ENCODE data around the gene GPALPP1.

- TF ChIP-seq CTCF (conservative IDR thresholded peaks at IDR 0.05) (no peak), EZH2 (IDR thresholded peaks at IDR 0.05; ENCODE audit: low read depth) (no peak)
Observed at GRCh38 chr13:45063261-45063860, 74.0 kb downstream of the GPALPP1 start.

All from PC-9 (cell line).